ENCODE data around the gene PLAGL2. TPM values are rescaled to one million over a fixed set of nuclear protein-coding genes. Genes with fewer than 3 reads are reported as not detected.

Gene PLAGL2
- total and polyA plus RNA-seq, 2 of the 4 experiments (the other 2 are of a cell fraction), result 2.9 to 7.7 TPM

DNA sequence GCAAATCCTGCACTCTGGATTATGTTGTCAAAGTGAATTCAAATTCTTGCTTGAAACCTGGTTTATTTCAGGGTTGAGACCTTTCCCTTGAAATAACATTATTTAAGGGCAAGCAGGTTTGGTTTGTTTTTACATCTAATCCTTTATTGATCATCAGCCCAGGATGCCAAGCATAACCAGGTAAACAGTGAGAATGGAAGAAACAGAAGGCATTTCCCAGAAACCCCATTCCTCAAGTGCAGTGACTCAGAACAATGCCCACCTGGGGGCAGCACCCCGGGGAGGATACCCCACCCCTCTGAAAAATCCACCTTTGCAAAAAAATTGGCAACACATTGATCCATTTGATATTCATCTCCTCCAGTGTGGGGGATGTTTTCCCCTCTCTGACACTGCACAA, 32.7 kb upstream of the PLAGL2 start:
- H3K9ac ChIP-seq (ENCODE audit: low read depth, low read length), result no peak overlapping the region
- ChIA-PET POLR2A (ENCODE audit: unreplicated experiment) (no interaction called here), CTCF (no interaction called here)
- H2BK120ac ChIP-seq (ENCODE audit: low read depth, low read length), result no peak overlapping the region
- WGBS, 2 experiments (ENCODE audit: extremely low coverage in 2 of 2, insufficient read length in 1 of 2), result no CpG with 5 or more reads among the region's 1 CpG
- in situ Hi-C loops (cut with MboI; ENCODE audit: low sequenced_read_pairs), result no loop called here
- H2AFZ ChIP-seq (replicated peaks; ENCODE audit: low read length, poor library complexity), result no peak overlapping the region
- H2BK20ac ChIP-seq (ENCODE audit: low read depth, low read length), result no peak overlapping the region
- BruUV-seq (replicated peaks), result no TSS peak
- no peak for ATAC-seq (ENCODE audit: low read depth)
- peaks cover 7% of the 10 kb centered on the region; the same call in 1 of the 2 replicates for H3K4me1 ChIP-seq (ENCODE audit: control insufficient read depth, insufficient read depth, low read length)
- no peaks in the 10 kb centered on the region for H3K9me1 ChIP-seq (ENCODE audit: insufficient read depth, low read length)
- no peak overlapping the region for H4K91ac ChIP-seq (ENCODE audit: insufficient read depth, low read depth, low read length)
- peaks cover 7% of the 10 kb centered on the region for H3K36me3 ChIP-seq (ENCODE audit: control insufficient read depth, insufficient read depth, low read length)
- no peak overlapping the region for H2AK5ac ChIP-seq (ENCODE audit: low read depth, low read length)
- H2BK15ac ChIP-seq (ENCODE audit: low read depth, low read length), result no peak overlapping the region
- no peak overlapping the region for H3K14ac ChIP-seq (replicated peaks; ENCODE audit: low read depth, low read length)
- no peaks in the 10 kb centered on the region for H3K27me3 ChIP-seq (ENCODE audit: control insufficient read depth, insufficient read depth, low read length)
- DNase-seq, result no peak
- H3K27ac ChIP-seq (ENCODE audit: insufficient read depth, low read length), result no peak overlapping the region
- H4K8ac ChIP-seq (ENCODE audit: low read depth in 2 of 2, low read length in 2 of 2), result no peak overlapping the region
- H4K20me1 ChIP-seq (ENCODE audit: insufficient read depth, low read length), result no peaks in the 10 kb centered on the region
- H2AK9ac ChIP-seq (replicated peaks; ENCODE audit: low read depth, low read length, poor library complexity), result no peak overlapping the region
- no peaks in the 10 kb centered on the region for H3K79me1 ChIP-seq (ENCODE audit: low read depth in 1 of 2, low read length in 2 of 2)
- intact Hi-C loops (cut with micrococcal nuclease), result no loop called here
- H3K4ac ChIP-seq (ENCODE audit: low read depth, low read length), result no peak overlapping the region
- H3K4me2 ChIP-seq (ENCODE audit: low read depth, low read length), result no peak overlapping the region
- no peak overlapping the region for H3K18ac ChIP-seq (ENCODE audit: low read depth, low read length)
- TF ChIP-seq BHLHE40 (IDR thresholded peaks at IDR 0.05; ENCODE audit: low read depth, low read length) (no peak), MAZ (IDR thresholded peaks at IDR 0.05; ENCODE audit: borderline replicate concordance, low read depth, low read length) (no peak), MXI1 (IDR thresholded peaks at IDR 0.05; ENCODE audit: borderline replicate concordance, low read depth, low read length) (no peak), SMC3 (IDR thresholded peaks at IDR 0.05; ENCODE audit: low read depth, low read length) (no peak), RFX5 (IDR thresholded peaks at IDR 0.05; ENCODE audit: low read depth, low read length) (no peak), CHD1 (IDR thresholded peaks at IDR 0.05; ENCODE audit: low read depth, low read length) (no peak), POLR2A (IDR thresholded peaks at IDR 0.05; ENCODE audit: low read depth, low read length) (no peak), MAFK (IDR thresholded peaks at IDR 0.05; ENCODE audit: low read depth, low read length) (no peak), RCOR1 (IDR thresholded peaks at IDR 0.05; ENCODE audit: insufficient replicate concordance, low read length) (no peak)
- TF ChIP-seq, protein P1, sequence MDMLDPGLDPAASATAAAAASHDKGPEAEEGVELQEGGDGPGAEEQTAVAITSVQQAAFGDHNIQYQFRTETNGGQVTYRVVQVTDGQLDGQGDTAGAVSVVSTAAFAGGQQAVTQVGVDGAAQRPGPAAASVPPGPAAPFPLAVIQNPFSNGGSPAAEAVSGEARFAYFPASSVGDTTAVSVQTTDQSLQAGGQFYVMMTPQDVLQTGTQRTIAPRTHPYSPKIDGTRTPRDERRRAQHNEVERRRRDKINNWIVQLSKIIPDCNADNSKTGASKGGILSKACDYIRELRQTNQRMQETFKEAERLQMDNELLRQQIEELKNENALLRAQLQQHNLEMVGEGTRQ (IDR thresholded peaks at IDR 0.05; ENCODE audit: low read depth, low read length), result no peak
- H3K9me3 ChIP-seq (ENCODE audit: control insufficient read depth, insufficient read depth, low read length), result no peaks in the 10 kb centered on the region
- H2BK5ac ChIP-seq (ENCODE audit: low read depth, low read length, poor library complexity, severe bottlenecking), result no peak overlapping the region
- dilution Hi-C loops (cut with HindIII; ENCODE audit: low sequenced_read_pairs, unreplicated experiment), result no loop called here
- no peak overlapping the region for H3K4me3 ChIP-seq (ENCODE audit: insufficient read depth, low read depth, low read length)
- no peak overlapping the region for H4K5ac ChIP-seq (ENCODE audit: low read depth, low read length)
- no peak overlapping the region for H3K23ac ChIP-seq (ENCODE audit: low read depth, low read length)
- H3K56ac ChIP-seq (ENCODE audit: extremely low read depth, insufficient read depth, low read length), result no peak overlapping the region

Measured in IMR-90 (cell line).